Measurements from ENCODE around the gene TRMT10A.

- TF ChIP-seq, protein P1, sequence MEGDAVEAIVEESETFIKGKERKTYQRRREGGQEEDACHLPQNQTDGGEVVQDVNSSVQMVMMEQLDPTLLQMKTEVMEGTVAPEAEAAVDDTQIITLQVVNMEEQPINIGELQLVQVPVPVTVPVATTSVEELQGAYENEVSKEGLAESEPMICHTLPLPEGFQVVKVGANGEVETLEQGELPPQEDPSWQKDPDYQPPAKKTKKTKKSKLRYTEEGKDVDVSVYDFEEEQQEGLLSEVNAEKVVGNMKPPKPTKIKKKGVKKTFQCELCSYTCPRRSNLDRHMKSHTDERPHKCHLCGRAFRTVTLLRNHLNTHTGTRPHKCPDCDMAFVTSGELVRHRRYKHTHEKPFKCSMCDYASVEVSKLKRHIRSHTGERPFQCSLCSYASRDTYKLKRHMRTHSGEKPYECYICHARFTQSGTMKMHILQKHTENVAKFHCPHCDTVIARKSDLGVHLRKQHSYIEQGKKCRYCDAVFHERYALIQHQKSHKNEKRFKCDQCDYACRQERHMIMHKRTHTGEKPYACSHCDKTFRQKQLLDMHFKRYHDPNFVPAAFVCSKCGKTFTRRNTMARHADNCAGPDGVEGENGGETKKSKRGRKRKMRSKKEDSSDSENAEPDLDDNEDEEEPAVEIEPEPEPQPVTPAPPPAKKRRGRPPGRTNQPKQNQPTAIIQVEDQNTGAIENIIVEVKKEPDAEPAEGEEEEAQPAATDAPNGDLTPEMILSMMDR (IDR thresholded peaks at IDR 0.05; ENCODE audit: low read depth, low read length, poor library complexity, severe bottlenecking) = no peak
- no peak for TF ChIP-seq EZH2phosphoT487 (IDR thresholded peaks at IDR 0.05; ENCODE audit: borderline replicate concordance, low read length)
Observed at GRCh38 chr4:99507762-99508161, 56.1 kb downstream of the TRMT10A start.

Measured in DOHH2 (cell line).